Ectodermal cell (in vitro differentiated cells): ENCODE results near the gene KIF25.

Source experiments
- H3K27ac ChIP-seq: 2 replicates; pipeline ENCODE4 v1.7.0; 2013; ENCODE audit warnings: mild to moderate bottlenecking, low read depth, low read length; ENCODE audit not compliant: insufficient read depth, poor library complexity, severe bottlenecking
- H3K27me3 ChIP-seq: 2 replicates; pipeline ENCODE4 v1.7.0; 2013; ENCODE audit warnings: mild to moderate bottlenecking, low read length; ENCODE audit not compliant: insufficient read depth, control insufficient read depth, poor library complexity, severe bottlenecking
- H3K36me3 ChIP-seq: one replicate; pipeline ENCODE4 v1.7.0; 2013; ENCODE audit warnings: low read length; ENCODE audit not compliant: control insufficient read depth, insufficient read depth
- H3K4me1 ChIP-seq: one replicate; pipeline ENCODE4 v1.7.0; 2013; ENCODE audit warnings: low read length; ENCODE audit not compliant: control insufficient read depth, insufficient read depth
- H3K4me3 ChIP-seq: 2 replicates; pipeline ENCODE4 v1.7.0; 2013; ENCODE audit warnings: low read depth, low read length, control low read depth; ENCODE audit not compliant: insufficient read depth
- H3K9me3 ChIP-seq: 2 replicates; pipeline ENCODE4 v1.7.0; 2013; ENCODE audit warnings: mild to moderate bottlenecking, low read length, moderate library complexity; ENCODE audit not compliant: control insufficient read depth
- WGBS, 2 experiments: methylation state at CpG; one replicate each; pipeline ENCODE4 v1.1.7; 2013; ENCODE audit warnings: missing lambda C conversion rate in 2 of 2; 5-methylcytosine and 5-hydroxymethylcytosine counted together

The KIF25 gene

GRCh38 chr6:168005796-168006195 is 8.3 kb downstream of the KIF25 start:
- Histone ChIP-seq H3K4me1 (no peaks in the 10 kb centered on the region), H3K4me3 (no peak overlapping the region), H3K9me3 (no peaks in the 10 kb centered on the region), H3K27ac (no peak overlapping the region), H3K36me3 (no peaks in the 10 kb centered on the region), H3K27me3 (no peaks in the 10 kb centered on the region)
- 95 to 96% methylated on average over 6 of the region's 6 CpGs for WGBS, 2 experiments

DNA sequence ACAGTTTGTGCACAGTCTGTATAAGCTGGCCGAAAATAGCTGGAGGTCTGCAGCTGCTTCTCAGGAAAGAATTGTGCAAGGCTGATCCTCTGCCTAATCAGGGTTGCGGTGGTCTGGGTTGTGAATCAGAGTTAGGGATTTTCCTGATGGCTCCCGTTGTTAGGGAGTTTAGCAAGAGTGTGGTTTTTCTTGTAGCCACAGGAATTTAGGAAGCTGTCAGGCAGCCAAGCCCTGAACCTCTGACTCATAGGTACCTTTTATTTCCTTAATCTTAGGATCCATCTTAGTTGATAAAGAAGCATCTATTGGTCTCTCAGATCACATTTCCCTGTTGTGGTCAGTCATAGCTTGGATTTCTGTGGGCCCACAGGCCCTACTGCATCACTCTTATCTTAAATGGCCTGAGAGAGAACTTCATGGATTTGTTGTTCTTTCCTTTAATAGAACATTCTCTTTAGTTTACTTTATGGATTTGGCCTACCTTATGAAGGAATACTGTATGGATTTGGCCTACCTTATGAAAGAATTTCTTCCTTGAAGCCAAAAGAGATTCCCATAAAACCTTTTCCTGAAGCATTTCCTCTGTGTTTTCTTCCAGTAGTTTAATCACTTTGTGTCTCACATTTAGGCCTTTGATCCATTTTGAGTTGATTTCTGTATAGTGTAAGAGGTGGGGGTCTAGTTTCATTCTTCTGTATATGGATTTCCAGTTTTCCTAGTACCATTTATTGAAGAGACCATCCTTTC is 10.3 kb downstream of the KIF25 start:
- Histone ChIP-seq H3K27me3 (no peaks in the 10 kb centered on the region), H3K4me1 (no peaks in the 10 kb centered on the region), H3K36me3 (no peaks in the 10 kb centered on the region), H3K4me3 (no peak overlapping the region), H3K9me3 (no peaks in the 10 kb centered on the region), H3K27ac (no peak overlapping the region)
- WGBS, 2 experiments, result 79 to 86% methylated on average over 3 of the region's 3 CpGs

DNA sequence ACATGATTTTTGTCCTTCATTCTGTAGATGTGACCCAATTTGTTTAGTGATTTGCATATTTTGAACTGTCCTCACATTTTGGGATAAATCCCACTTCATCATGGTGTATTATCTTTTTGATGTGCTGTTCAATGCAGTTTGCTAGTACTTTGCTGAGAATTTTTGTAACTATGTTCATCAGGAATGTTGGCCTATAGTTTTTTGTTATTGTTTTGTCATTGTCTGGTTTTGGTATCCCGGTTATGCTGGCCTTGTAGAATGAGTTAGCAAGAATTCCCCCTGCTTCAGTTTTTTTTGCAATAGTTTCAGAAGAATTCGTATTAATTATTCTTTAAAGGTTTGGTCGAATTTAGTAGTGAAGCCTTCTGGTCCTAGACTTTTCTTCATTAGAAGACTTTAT is 11.9 kb downstream of the KIF25 start:
- no peaks in the 10 kb centered on the region for H3K36me3 ChIP-seq
- no peak overlapping the region for H3K4me3 ChIP-seq
- no peak overlapping the region for H3K27ac ChIP-seq
- H3K4me1 ChIP-seq, result no peaks in the 10 kb centered on the region
- H3K27me3 ChIP-seq, result no peaks in the 10 kb centered on the region
- H3K9me3 ChIP-seq, result no peaks in the 10 kb centered on the region
- 93 to 94% methylated on average over 3 of the region's 3 CpGs for WGBS, 2 experiments

DNA sequence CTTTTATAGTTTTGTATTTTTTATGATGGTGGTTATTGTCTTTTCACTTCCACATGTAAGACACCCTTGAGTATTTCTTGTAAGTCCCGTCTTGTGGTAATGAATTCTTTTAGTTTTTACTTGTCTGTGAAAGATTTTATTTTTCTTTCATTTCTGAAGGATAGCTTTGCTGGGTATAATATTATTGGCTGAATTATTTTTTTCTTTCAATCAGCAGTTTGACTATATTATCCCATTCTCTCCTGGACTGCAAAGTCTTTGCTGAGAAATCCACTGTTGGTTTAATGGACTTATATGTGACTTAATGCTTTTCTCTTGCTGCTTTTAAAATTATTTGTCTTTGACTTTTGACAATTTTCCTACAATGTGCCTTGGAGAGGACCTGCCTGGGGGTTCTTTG is 13.8 kb downstream of the KIF25 start:
- Histone ChIP-seq H3K27me3 (no peaks in the 10 kb centered on the region), H3K36me3 (peaks cover 3% of the 10 kb centered on the region), H3K9me3 (no peaks in the 10 kb centered on the region), H3K27ac (no peak overlapping the region), H3K4me1 (no peaks in the 10 kb centered on the region), H3K4me3 (no peak overlapping the region)
- WGBS, 2 experiments, result 100% methylated on average over 1 of the region's 1 CpG; no CpG with 5 or more reads in 1 of the 2 experiments

DNA sequence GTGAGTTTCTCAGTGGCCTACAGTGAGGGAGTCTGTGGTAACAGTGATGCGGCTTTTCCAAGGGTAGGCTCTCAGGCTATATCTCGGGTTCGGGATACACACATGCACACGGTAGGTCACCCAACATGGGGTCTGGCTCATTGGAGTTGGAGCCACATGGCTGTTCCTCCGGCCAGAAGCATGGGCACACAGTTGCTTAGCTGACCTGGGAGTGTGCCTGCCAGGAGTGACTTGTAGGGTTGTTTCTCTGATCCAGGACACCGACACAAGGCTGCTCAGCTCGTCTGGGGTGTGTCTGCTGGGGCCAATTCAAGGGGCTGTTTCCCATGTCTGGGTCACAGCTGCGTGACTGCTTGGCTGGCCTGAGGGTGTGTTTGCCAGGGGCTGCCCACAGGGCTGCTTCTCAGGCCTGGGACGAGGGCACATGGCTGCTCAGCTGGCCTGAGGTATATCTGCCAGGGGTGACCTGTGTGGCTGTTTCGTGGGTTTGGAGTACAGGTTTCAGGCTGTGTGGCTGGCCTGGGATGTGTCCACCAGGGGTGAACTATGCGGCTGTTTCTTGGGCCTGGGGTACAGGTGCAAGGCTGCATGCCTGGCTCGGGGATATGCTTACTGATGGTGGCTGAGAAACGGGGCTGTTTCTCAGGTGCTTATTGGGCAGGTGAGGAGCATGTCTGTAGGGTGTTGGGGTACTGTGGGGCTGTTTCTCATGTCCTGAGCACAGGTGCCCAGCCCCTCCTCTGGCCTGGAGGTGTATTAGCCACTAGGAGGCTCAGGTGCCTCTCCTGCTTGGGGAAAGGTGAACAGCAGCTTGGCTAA is 15.2 kb downstream of the KIF25 start:
- H3K27me3 ChIP-seq, result no peaks in the 10 kb centered on the region
- peaks cover 3% of the 10 kb centered on the region for H3K36me3 ChIP-seq
- no peak overlapping the region for H3K27ac ChIP-seq
- no peaks in the 10 kb centered on the region for H3K4me1 ChIP-seq
- no peaks in the 10 kb centered on the region for H3K9me3 ChIP-seq
- no peak overlapping the region for H3K4me3 ChIP-seq
- 81 to 82% methylated on average over 13 of the region's 13 CpGs for WGBS, 2 experiments

- H3K36me3 ChIP-seq, result peaks cover 3% of the 10 kb centered on the region
- H3K4me3 ChIP-seq, result no peak overlapping the region
- no peaks in the 10 kb centered on the region for H3K9me3 ChIP-seq
- whole genome bisulfite sequencing, 2 experiments, result 86 to 89% methylated on average over 7 of the region's 7 CpGs
- H3K4me1 ChIP-seq, result no peaks in the 10 kb centered on the region
- H3K27ac ChIP-seq, result no peak overlapping the region
- no peaks in the 10 kb centered on the region for H3K27me3 ChIP-seq
Observed at GRCh38 chr6:168013250-168013915, 15.9 kb downstream of the KIF25 start.

DNA sequence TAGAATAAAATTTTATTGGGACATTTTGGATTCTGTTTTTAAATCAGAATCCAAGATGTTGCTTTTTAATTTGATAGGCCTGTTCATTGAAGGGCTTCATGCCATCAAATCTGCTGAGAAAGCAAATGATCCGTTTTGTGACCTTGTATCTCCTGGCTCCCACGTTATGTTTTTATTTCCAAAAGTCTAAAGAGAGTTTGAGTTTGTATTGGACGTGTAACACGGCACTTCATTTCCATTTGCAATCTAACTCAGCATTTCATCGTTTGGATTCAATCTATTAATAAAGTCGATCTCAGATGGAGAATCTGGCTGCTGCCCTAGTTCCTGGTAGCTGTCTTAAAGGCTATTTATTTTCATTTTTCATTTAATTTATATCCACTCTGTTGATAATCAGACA is 17.0 kb downstream of the KIF25 start:
- Histone ChIP-seq H3K27me3 (no peaks in the 10 kb centered on the region), H3K9me3 (no peaks in the 10 kb centered on the region), H3K36me3 (peaks cover 3% of the 10 kb centered on the region), H3K27ac (no peak overlapping the region), H3K4me1 (no peaks in the 10 kb centered on the region), H3K4me3 (no peak overlapping the region)
- WGBS, 2 experiments, result 86 to 93% methylated on average over 6 of the region's 6 CpGs

DNA sequence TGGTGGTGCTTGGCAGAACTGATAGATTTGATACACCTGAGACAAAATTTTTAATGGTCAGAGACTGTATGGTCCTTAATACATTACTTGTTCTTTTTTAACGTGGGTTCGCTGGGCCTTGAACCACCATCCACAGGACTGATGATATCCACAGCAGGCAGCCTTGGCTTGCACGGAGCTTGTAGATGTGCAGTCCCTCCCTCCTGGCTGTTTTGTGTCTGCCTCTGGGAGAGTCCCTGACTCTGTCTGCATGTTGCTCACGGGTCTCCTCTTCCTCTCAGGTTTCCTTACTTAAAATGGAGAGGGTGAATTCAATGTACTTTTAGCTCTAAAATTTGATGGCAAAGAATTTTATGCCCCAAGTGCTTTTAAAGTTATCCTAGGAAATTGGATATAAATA is 17.5 kb downstream of the KIF25 start:
- no peaks in the 10 kb centered on the region for H3K27me3 ChIP-seq
- no peak overlapping the region for H3K4me3 ChIP-seq
- H3K36me3 ChIP-seq, result peaks cover 3% of the 10 kb centered on the region
- no peaks in the 10 kb centered on the region for H3K4me1 ChIP-seq
- H3K9me3 ChIP-seq, result no peaks in the 10 kb centered on the region
- no peak overlapping the region for H3K27ac ChIP-seq
- WGBS, 2 experiments, result 88 to 94% methylated on average over 4 of the region's 4 CpGs

- 91 to 93% methylated on average over 14 of the region's 14 CpGs for WGBS, 2 experiments
- no peaks in the 10 kb centered on the region for H3K9me3 ChIP-seq
- no peaks in the 10 kb centered on the region for H3K4me1 ChIP-seq
- H3K27me3 ChIP-seq, result no peaks in the 10 kb centered on the region
- peaks cover 3% of the 10 kb centered on the region for H3K36me3 ChIP-seq
- no peak overlapping the region for H3K27ac ChIP-seq
- no peak overlapping the region for H3K4me3 ChIP-seq
Observed at GRCh38 chr6:168015482-168016175, 18.2 kb downstream of the KIF25 start.
